WTC11 (cell line): ENCODE measurements around the gene TFEB. TPM values are rescaled to one million over a fixed set of nuclear protein-coding genes. Genes with fewer than 3 reads are reported as not detected.

ENCODE experiments used
- AFF4 ChIP-seq: sonication (generic); formaldehyde crosslinking; IDR thresholded peaks from 2 replicates; pipeline ENCODE4 v1.8.1; 2023; ENCODE audit warnings: mild to moderate bottlenecking, missing genetic modification reagents, borderline replicate concordance
- CDX4 ChIP-seq: fragments of 250-450 bp; sonication (Bioruptor Pico); IDR thresholded peaks from 2 replicates; pipeline ENCODE4 v1.9.0; 2021; ENCODE audit warnings: moderate library complexity, mild to moderate bottlenecking, inconsistent platforms, borderline replicate concordance
- ELF4 ChIP-seq: sonication (generic); formaldehyde crosslinking; IDR thresholded peaks from 2 replicates; pipeline ENCODE4 v1.8.1; 2022; ENCODE audit warnings: low read depth, mild to moderate bottlenecking, moderate library complexity, missing genetic modification reagents
- ESRRA ChIP-seq: sonication (generic); formaldehyde crosslinking; IDR thresholded peaks from 2 replicates; pipeline ENCODE4 v1.8.1; 2022; ENCODE audit warnings: mild to moderate bottlenecking, missing genetic modification reagents, borderline replicate concordance
- FOXP4 ChIP-seq: sonication (generic); formaldehyde crosslinking; IDR thresholded peaks from 2 replicates; pipeline ENCODE4 v1.8.0; 2022; ENCODE audit warnings: mild to moderate bottlenecking, missing genetic modification reagents
- KAT7 ChIP-seq: sonication (generic); formaldehyde crosslinking; IDR thresholded peaks from 2 replicates; pipeline ENCODE4 v1.8.1; 2023; ENCODE audit warnings: missing genetic modification reagents, mild to moderate bottlenecking, borderline replicate concordance
- NR2C2 ChIP-seq: sonication (generic); formaldehyde crosslinking; IDR thresholded peaks from 2 replicates; pipeline ENCODE4 v1.8.0; 2022; ENCODE audit warnings: mild to moderate bottlenecking, missing genetic modification reagents
- OVOL2 ChIP-seq: fragments of 250-450 bp; sonication (Bioruptor Pico); IDR thresholded peaks from 2 replicates; pipeline ENCODE4 v1.9.0; 2021; ENCODE audit warnings: mild to moderate bottlenecking, borderline replicate concordance
- RELA ChIP-seq: sonication (generic); formaldehyde crosslinking; IDR thresholded peaks from 2 replicates; pipeline ENCODE4 v1.8.1; 2022; ENCODE audit warnings: missing genetic modification reagents, mild to moderate bottlenecking, borderline replicate concordance
- SMAD4 ChIP-seq: sonication (generic); formaldehyde crosslinking; IDR thresholded peaks from 2 replicates; pipeline ENCODE4 v1.8.0; 2022; ENCODE audit warnings: mild to moderate bottlenecking, missing genetic modification reagents
- SOX15 ChIP-seq: fragments of 250-450 bp; sonication (Bioruptor Pico); IDR thresholded peaks from 2 replicates; pipeline ENCODE4 v1.9.0; 2021; ENCODE audit warnings: mild to moderate bottlenecking
- ZNF281 ChIP-seq: sonication (generic); formaldehyde crosslinking; IDR thresholded peaks from 2 replicates; pipeline ENCODE4 v1.8.0; 2023; ENCODE audit warnings: mild to moderate bottlenecking, missing genetic modification reagents
- total RNA-seq: library from RNA; stranded (reverse); gene quantifications from 3 replicates; pipeline ENCODE4 v1.2.3, GENCODE V29; 2021
- TF ChIP-seq, protein P1 (sequence below): sonication (generic); formaldehyde crosslinking; IDR thresholded peaks from 2 replicates; pipeline ENCODE4 v1.8.0; 2022; ENCODE audit warnings: mild to moderate bottlenecking, missing genetic modification reagents
- TF ChIP-seq, protein P2 (sequence below): sonication (generic); formaldehyde crosslinking; IDR thresholded peaks from 2 replicates; pipeline ENCODE4 v1.8.0; 2022; ENCODE audit warnings: mild to moderate bottlenecking, missing genetic modification reagents
- TF ChIP-seq, protein P3 (sequence below): fragments of 250-450 bp; sonication (Bioruptor Pico); IDR thresholded peaks from 2 replicates; pipeline ENCODE4 v1.9.0; 2021; ENCODE audit warnings: mild to moderate bottlenecking, borderline replicate concordance

The TFEB gene
- total RNA-seq, 1 experiment from 2014 or later: 3.9 TPM

GRCh38 chr6:41719436-41720261 is 15.8 kb downstream of the TFEB start (continued):
- no peak for TF ChIP-seq OVOL2 (CRISPR knock-in tag)
- no peak for TF ChIP-seq FOXP4 (CRISPR knock-in tag)
- TF ChIP-seq, protein P1, sequence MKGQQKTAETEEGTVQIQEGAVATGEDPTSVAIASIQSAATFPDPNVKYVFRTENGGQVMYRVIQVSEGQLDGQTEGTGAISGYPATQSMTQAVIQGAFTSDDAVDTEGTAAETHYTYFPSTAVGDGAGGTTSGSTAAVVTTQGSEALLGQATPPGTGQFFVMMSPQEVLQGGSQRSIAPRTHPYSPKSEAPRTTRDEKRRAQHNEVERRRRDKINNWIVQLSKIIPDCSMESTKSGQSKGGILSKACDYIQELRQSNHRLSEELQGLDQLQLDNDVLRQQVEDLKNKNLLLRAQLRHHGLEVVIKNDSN (CRISPR knock-in tag): no peak
- TF ChIP-seq, protein P2, sequence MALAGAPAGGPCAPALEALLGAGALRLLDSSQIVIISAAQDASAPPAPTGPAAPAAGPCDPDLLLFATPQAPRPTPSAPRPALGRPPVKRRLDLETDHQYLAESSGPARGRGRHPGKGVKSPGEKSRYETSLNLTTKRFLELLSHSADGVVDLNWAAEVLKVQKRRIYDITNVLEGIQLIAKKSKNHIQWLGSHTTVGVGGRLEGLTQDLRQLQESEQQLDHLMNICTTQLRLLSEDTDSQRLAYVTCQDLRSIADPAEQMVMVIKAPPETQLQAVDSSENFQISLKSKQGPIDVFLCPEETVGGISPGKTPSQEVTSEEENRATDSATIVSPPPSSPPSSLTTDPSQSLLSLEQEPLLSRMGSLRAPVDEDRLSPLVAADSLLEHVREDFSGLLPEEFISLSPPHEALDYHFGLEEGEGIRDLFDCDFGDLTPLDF (CRISPR knock-in tag): no peak
- TF ChIP-seq AFF4 (CRISPR knock-in tag): no peak
- TF ChIP-seq RELA (CRISPR knock-in tag): no peak
- no peak for TF ChIP-seq ESRRA (CRISPR knock-in tag)
- TF ChIP-seq, protein P3, sequence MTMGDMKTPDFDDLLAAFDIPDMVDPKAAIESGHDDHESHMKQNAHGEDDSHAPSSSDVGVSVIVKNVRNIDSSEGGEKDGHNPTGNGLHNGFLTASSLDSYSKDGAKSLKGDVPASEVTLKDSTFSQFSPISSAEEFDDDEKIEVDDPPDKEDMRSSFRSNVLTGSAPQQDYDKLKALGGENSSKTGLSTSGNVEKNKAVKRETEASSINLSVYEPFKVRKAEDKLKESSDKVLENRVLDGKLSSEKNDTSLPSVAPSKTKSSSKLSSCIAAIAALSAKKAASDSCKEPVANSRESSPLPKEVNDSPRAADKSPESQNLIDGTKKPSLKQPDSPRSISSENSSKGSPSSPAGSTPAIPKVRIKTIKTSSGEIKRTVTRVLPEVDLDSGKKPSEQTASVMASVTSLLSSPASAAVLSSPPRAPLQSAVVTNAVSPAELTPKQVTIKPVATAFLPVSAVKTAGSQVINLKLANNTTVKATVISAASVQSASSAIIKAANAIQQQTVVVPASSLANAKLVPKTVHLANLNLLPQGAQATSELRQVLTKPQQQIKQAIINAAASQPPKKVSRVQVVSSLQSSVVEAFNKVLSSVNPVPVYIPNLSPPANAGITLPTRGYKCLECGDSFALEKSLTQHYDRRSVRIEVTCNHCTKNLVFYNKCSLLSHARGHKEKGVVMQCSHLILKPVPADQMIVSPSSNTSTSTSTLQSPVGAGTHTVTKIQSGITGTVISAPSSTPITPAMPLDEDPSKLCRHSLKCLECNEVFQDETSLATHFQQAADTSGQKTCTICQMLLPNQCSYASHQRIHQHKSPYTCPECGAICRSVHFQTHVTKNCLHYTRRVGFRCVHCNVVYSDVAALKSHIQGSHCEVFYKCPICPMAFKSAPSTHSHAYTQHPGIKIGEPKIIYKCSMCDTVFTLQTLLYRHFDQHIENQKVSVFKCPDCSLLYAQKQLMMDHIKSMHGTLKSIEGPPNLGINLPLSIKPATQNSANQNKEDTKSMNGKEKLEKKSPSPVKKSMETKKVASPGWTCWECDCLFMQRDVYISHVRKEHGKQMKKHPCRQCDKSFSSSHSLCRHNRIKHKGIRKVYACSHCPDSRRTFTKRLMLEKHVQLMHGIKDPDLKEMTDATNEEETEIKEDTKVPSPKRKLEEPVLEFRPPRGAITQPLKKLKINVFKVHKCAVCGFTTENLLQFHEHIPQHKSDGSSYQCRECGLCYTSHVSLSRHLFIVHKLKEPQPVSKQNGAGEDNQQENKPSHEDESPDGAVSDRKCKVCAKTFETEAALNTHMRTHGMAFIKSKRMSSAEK (CRISPR knock-in tag): no peak
- no peak for TF ChIP-seq ZNF281
- no peak for TF ChIP-seq ELF4 (CRISPR knock-in tag)
- TF ChIP-seq NR2C2 (CRISPR knock-in tag): no peak
- TF ChIP-seq KAT7 (CRISPR knock-in tag): no peak
- TF ChIP-seq SOX15 (CRISPR knock-in tag): no peak
- no peak for TF ChIP-seq CDX4 (CRISPR knock-in tag)
- TF ChIP-seq SMAD4 (CRISPR knock-in tag): no peak
